ENCODE data around the gene NOC4L.

DNA sequence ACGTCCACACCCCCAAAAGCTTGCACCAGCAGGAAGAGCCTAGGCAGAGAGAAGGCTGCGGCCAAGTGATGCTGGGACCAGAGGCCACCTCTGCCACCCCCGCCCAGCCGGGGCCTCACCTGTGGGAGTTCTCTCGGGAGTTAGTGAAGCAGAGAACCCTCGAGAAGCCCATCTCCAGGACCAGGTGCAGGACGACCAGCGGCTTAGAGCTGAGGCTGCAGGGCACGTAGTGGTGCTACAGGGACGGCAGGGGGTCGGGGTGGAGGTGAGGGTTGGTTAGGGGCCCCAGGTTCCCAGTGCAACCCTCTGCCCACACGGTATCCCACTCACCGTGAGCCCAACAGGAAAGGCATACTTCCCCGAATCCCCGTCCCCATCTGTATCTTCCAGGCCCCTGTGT lies 3.8 kb upstream of the NOC4L start:
- TF ChIP-seq, protein P1, sequence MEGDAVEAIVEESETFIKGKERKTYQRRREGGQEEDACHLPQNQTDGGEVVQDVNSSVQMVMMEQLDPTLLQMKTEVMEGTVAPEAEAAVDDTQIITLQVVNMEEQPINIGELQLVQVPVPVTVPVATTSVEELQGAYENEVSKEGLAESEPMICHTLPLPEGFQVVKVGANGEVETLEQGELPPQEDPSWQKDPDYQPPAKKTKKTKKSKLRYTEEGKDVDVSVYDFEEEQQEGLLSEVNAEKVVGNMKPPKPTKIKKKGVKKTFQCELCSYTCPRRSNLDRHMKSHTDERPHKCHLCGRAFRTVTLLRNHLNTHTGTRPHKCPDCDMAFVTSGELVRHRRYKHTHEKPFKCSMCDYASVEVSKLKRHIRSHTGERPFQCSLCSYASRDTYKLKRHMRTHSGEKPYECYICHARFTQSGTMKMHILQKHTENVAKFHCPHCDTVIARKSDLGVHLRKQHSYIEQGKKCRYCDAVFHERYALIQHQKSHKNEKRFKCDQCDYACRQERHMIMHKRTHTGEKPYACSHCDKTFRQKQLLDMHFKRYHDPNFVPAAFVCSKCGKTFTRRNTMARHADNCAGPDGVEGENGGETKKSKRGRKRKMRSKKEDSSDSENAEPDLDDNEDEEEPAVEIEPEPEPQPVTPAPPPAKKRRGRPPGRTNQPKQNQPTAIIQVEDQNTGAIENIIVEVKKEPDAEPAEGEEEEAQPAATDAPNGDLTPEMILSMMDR (IDR thresholded peaks at IDR 0.05), result no peak
- no peak for TF ChIP-seq POLR2A (IDR thresholded peaks at IDR 0.05)

All from right lobe of liver (tissue), 4 donors.